ENCODE measurements around the gene PARVA.

Gene PARVA

DNA sequence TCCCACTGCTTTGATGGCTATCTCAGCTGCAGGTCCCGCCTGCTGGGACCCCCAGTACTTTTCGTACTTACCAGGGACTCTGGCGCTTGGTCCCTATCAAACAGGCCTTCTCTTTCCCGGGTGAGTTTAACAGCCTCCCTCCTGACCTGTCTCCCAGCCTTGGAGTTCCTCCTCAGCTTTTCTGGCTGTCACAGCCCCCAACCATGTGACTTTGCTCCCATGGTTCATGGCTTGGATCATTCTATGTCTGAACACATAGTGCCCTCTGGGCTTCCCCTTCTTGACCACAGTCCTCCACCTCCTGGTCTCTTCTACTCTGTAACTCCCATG lies 56.9 kb downstream of the PARVA start:
- DNase-seq, result no peak

DNA sequence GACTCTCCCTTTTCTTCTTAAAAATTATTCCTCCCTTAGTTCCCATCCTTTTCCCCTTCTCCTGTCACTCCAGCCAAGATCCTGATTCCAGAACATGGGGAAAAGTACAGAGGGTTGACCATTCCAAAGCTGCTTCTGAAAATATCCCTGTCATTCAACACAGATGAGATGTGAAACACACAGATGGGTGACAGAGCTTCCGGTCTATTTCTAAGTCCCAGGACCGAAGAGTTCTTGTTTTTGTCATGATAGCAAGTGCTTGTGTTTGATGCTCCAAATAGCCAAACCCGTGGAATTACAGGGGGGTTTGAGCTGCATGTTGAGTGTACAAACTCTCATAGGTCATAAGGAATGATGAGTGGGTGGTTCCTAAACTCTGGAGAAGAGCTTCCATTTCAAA lies 57.9 kb downstream of the PARVA start:
- no peak for DNase-seq

DNA sequence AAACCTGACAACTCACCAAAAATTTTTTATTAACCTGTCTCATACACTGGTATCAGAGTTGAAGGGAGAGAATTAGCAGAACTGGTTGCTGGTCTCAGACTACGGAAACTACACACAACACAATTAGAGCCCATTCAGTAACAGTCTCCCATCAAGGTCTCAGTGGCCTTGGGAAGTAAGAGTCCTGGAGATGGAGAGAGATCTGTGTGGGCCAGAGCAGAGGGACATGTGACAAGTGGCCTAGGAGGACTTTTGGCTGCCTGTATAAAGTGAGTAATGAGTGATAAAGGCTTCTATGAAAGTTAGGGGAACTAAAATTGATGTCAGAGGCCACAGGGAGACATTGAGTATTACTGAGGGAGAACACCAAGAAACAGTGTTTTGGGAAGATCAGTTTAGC lies 58.9 kb downstream of the PARVA start:
- DNase-seq, result no peak

DNA sequence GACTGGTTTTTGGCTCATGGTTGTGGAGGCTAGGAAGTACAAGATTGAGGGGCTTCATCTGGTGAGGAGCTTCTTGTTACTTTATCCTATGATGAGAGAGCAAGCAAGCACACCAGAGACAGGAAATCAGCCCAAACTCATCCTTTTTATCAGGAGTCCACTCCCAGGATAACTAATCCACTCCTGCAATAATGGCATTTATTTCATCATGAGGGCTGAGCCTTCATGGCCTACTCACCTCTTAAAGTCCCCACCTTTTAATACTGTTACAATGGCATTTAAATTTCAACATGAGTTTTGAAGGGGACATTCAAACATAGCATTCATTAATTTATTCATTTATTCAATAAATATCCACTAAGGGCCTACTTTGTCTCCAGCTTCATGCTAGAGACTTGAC lies 60.9 kb downstream of the PARVA start:
- DNase-seq, result no peak

DNA sequence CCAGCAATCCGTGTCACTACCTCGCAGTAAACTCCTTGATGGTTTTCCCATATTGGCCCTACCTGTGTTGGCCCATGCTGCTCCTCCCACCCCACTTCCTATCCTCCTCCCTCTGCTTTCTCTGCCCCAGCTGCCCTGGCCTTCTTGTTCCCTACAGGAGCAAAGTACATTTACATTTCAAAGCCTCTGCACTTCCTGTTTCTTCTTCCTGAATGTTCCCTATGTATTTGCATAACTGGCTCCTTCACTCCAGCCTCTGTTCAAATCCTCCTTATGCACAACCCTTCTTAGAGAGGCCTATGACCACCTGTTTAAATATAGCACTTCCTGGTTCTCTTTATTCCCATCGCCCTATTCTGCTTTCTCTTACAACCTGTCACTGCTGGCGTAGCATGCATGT lies 62.2 kb downstream of the PARVA start:
- no peak for DNase-seq

DNA sequence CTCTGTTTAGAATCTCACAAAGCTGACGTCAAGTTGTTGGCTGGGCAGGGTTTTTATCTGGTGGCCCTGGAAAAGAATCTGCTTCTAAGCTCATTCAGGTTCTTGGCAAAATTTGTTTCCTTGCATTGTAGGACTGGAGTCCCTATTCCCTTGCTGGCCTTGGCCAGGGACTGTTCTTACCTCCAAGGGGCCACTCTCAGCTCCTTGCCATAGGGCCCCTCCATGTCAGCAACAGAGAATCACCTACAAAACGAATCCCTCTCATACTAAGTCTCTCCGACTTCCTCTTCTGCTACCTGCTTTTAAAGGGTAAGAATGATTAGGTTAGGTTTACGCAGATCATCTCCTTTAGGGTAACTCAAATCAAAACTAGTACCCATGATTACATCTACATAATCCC lies 63.2 kb downstream of the PARVA start:
- no peak for DNase-seq

DNA sequence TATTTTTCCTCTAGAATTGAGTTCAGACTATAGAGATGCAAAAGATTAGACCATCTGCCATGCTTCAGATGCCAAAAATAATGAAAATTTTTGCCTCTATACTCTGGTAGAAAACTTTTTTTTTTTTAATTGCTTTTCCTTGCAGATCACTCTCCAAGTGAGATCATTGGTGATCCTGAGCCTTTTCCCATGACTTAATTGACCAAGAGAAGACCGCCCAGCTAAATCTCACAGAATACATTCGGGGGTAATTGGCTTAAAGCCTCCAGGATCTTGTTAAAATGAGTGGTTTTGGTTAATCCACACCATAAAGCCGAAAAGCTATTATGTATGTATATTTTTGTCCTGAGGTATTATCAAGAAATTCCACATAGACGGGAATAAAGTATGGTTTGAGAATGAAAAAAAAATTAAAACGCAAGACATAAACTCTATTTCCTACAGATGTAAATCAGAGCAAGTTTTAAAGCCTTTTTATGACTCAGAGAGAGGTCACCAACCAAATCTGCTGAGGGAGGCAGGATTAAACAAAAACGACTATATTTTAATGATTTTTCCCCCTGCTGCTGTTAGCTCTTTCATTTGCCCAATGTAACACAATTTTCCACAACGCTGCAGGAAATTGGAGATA lies 64.0 kb downstream of the PARVA start:
- DNase-seq, result no peak

DNA sequence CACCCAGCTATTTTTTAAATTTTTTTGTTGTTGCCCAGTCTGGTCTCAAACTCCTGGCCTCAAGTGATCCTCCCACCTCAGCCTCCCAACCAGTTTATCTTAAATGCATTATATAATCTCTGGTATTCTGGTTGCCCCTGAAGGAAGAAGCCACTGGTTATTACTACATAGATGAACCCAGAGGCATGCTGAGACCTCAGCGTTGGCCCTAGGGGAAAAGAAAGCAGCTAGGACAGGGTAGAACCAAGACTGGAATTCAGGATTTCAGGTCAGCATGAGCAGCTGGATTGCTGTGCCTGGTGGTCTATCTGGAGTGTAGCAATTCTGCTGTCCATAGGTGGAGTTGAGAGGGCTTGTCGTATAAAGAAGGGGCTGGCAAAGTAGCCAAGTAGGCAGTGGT lies 67.2 kb downstream of the PARVA start:
- no peak for DNase-seq

DNA sequence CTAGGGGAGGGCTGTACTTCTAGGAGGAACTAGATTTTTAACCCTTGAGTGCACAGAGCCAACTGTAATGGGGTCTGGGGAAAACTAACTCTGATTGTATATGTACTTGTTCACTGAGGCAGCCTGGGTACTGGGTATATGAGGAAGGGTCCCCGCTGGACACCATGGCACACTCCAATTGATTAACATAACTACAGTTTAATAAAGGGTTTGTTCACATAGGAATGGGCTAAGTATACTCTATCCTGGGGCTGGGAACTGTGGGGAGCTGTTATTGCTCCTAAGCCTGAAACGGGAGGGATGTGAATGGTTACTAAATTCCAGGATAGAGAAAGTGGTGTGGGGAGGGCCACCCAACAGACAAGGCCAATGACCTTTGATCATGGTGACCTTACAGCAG lies 67.6 kb downstream of the PARVA start:
- no peak for DNase-seq

DNA sequence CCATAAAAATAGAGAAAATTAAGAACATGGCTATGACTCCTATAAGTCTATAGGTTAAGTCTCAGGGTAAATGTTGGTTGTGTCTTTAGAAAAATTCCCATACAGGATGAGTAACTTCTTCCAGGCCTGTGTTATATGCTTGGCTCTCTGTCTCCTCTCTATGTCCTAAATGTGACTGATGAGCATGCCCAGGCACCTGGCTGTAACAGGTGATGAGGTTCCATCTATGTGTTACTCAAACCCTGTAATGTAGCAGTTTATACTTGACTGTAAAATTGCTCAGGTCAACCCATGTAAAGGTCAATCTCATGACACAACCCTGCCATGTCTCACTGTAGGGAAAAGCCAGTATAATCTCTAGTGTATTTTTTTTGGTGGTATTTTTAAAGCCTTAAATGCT lies 69.5 kb downstream of the PARVA start:
- DNase-seq, result no peak

DNA sequence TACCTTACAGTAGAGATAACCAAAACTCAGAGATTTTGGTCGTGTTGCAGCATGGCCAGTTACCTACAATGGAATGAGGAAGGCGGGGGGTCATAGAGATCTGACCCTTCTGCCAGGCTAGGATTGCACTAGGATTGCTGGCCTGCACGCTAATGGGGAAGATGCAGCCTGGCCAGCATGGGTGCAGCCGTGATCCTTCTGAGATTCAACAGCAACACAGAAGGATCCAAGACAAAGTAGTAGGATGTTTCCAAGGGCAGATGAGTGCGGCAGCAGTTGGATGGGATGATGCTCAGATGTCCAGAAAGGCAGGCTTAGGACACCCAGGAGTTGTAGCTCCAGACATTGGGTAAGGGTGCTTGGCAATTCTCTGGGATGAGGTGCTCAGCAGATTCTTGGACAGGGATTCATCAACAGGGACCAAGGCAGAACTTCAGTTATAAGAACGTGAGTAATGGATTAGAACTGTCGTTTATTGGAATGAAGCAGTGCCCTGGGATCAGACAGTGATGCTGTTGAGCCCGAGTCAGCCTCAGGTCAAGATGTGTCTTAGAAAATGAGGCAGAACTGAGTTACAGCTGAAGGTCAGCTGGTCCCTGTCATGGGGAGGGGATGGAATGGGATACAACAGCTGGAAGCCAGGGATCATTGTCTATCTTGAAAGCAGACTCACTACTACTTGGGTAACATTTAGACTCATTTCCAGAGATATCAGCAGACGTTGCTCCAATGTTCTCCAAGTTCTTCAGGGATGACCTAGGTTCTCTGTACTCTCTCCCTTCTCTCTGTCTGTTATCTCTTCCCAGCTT lies 71.0 kb downstream of the PARVA start:
- DNase-seq, result no peak

DNA sequence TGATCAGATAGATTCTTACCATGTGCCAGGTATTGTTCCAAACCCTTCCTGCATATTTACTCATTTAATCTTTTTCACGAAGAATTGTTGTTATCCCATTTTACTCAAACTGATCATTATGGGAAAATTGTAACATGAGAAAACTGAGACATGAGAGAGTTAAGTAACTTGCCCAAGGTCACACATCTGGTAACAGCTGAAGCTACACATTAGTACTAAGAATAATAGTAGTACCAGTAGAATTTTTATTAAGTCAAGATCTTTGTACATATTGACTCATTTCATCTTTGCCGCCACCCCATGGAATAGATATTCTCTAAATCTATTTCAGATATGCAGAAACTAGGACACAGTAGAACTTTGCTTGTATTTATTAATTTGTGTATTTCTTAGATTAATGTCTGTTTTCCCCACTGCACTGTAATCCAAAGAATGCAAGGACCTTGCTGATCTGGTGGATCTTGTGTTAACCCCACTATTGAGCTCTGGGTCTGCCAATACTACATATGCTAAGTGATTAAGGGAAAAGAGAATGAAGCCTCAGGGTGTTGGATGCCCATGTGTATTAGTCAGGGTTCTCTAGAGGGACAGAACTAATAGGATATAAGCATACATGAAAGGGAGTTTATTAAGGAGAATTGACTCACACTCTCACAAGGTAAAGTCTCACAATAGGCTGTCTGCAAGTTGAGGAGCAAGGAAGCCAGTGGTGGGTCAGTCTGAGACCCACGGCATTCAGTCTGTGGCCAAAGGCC lies 72.8 kb downstream of the PARVA start:
- DNase-seq, result no peak

DNA sequence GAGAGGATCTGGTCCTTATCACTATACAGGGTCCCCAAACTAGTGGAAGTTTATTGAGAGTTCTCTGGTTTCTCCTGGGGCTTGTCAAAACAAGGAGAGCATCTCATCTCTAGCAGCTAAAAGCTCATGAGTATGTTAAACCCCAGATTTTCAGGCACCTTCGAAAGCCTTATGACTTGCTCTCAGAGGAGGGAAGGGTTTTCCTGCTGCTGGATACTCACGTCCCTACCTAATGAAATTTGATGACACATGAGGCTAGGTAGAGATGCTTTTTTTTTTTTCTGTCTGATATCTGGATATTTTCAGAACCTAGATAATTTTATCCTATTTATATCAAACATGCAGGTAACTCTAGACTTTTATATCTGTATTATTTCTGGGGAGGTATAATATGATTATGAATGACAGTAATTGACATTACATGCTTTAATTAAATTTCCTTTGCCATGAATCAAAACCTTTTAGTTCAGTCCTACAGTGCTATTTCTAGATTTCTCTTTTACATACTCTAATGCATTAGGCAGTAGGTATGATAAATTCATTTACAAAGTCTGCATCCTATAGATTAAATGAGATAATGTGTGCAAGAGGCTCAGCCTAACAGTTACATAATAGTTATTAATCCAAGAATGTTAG lies 73.9 kb downstream of the PARVA start:
- DNase-seq, result no peak

DNA sequence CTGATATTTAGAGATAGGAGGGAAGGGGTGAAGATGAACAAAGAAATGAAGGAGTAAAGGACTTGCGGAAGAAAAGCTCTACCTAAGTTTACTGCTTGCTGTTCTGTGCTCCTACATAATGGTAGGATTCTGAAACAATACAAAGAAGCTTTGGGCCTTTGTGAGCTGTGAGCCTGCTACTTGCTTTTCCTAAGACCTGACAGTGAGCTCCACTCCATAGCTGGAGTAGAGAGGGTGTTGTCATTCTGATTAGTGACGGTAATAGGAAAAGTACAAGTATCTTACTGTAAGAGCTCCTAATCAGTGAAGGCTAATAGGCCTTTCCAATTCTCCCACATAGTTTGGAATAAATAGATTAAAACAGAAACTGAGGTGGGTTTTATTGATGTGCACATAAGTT lies 75.9 kb downstream of the PARVA start:
- DNase-seq, result no peak

DNA sequence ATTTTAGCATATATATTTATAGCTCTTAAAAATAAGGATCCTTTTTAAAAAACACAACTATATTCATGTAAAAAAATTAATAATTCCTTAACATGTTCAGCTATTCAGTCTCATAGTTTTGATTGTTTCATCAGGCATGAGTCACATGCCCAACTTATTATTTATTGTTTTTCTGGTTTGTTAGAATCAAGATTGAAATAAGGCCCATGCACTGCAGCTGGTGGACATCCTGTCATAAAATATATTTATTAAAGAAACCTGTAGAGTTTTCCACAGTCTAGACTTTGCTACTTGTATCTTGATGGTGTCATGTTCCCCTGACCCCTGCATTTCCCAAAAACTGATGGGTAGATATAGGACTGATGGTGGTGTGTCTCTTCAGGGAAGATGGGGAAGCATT lies 77.4 kb downstream of the PARVA start:
- DNase-seq, result no peak

DNA sequence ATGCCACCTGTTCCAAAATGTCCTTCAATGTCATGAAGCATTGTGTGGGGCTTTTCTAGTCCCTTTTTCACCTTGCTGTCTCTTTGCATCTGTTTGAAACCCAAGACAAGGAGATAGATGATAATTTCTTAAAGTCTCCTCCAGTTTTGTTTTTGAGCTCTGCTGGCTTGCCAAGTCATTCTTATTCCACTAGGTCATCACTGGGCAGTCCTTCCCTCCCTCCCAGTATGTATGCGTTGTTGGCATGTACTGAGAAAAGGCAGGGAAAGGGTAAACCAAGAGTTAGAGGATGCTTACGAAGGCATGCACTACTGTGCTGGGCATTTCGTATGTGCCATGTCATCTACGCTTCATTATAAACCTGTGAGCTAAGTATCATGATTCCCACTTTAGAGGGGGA lies 78.6 kb downstream of the PARVA start:
- no peak for DNase-seq

DNA sequence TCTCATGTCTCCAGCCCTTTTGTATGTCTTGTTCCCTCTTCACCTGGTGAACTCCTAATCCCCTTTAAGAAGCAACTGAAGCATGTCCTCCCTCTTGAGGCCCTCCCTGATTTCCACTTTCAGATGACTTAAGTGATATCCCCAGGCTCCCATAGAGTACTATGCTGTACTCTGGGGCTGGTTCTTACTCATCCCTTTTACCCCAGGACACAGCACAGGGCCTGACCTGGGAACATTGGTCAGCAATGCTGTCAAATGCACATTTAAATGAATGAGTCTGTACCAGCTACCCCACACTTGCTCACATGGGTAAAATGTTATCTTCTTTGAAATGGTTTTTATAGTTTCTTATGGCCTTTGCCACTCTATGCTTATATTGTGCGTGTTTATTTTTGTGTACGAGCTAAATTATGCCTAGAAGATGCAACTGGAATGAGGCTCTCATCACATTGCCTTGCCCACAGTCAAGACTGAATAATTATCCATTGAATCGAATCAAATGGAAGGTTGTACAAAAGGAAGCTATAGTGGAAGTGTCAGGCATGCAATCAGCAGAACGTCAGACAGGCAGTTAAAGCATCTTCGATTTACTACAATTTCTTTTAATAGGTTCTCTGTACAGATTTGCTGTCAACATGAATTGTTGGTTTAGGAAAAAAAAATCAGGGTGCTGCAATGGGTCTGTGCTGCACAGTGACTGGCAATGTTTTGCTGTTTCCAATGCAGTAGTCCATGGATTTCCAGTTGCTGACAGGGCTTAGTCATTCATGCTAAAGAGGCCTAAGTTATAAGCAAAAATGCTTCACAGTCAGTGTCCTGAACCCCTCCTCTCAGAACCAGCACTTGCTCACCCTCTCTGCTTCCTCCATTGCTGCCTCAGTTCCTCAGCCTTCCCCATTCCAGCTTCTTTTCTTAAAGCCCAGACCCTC lies 79.5 kb downstream of the PARVA start:
- no peak for DNase-seq

DNA sequence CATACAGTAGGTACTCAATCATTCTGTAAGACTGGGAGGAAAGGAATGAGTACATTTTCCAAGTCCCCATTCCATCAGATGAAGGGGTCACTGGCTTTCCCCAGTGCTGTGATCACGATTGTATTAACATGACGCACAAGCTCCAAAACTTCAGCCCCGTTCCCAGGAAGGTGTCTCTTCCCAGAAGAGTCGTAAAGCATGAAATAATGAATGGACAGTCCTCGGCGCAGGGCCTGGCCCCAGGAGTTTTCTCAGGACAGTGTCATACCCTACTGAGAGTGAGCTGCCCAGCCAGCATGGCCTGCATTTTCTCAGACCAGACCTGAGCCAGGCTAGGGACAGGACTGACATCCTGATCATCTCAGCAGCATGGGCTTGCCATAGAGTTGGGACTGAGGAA lies 80.7 kb downstream of the PARVA start:
- DNase-seq, result no peak

DNA sequence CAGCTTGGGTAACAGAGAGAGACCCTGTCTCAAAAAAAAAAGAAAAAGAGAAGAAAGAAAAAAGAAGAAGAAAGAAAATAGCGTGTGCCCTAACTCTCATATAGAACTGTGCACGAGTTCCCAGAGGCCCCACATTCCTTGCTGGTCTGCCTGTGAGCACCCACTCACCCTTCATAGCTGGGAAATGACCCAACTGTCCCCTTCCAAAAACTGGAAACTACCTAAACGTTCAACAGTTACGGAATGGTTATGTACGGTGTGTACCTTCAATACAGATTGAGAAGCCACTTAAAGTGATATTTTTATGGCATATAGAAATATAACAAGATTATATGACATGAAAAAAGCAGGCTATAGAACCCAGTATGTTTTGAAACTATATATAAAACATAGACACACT lies 82.0 kb downstream of the PARVA start:
- no peak for DNase-seq

DNA sequence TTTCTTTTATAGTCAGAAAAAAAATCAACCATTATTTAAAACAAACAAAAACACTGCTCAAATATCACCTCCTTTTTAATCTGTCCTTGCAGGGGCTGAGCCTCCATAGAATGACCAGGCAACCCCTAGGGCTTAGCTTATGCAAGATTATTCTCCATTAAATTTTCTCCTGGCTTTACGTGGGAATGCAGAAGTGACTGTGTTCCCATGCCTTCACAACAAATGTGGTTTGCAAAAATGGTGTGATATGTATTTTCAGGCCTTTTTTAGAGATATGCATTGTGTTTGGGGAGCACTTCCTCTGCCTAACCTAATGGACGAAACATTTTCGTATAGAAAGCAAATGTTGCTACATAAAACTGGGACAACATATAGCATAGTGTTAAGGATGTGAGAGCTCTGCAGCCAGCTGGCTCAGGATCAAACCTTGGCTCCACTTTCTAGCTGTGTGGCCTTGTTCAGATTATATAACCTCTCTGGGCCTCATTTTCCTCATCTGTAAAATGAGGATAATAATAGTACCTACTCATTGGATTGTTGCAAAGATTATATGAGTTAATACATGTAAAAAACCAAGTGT lies 82.6 kb downstream of the PARVA start:
- no peak for DNase-seq

DNA sequence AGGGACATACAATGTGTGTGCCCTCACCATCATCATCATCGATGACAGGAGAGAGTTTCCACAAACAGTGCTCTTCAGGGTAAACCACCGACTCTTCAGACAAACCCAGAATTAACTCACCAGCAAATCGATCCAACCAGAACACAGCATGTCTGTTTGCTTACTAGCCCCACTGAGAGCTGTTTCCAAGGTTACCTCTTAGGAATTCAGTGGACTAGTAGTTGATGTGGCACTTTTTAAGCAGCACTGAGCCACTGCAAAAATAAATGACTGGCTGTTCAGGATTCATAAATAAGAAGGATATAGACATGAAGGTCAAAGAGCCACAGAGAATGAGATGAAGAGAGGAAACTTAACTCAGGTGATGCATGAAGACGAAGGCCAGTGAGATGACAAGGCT lies 83.1 kb downstream of the PARVA start:
- no peak for DNase-seq

DNA sequence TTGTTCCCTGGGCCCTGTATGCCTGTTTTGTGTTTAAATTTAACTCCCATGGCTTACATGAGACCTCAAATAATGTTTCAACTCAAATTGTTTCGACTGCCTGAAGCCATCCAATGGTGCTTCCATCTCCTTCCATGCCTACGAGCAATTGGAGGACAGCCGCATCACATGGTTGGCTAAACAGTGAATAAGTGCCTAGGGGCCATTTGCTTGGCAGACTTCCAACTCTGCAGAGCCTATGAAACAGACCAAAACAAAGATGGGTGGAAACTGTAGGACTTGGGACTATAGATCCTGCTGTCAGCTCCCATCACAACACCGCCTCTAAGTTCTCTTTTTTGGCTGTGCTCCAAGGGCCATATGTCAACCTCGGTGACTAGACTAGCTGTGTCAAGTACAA lies 84.1 kb downstream of the PARVA start:
- DNase-seq, result no peak
